Fibroblast of lung (primary cell): ENCODE measurements around the gene CLCN3.

Experiments
- EZH2 ChIP-seq: IDR thresholded peaks from 2 replicates; pipeline ENCODE4 v1.5.1; 2012; ENCODE audit warnings: low read length, control low read depth, mild to moderate bottlenecking; ENCODE audit errors: missing control alignments
- TF ChIP-seq, protein P1 (sequence below), 2 donors: IDR thresholded peaks in 1 of 2; conservative IDR thresholded peaks in 1 of 2; 1 replicate in 1 of 2; 2 replicates in 1 of 2; pipeline ENCODE4 v1.5.1; 2011 to 2012; ENCODE audit warnings: low read length in 2 of 2, control low read depth in 1 of 2, inconsistent platforms in 1 of 2, low read depth in 1 of 2, mild to moderate bottlenecking in 1 of 2

GRCh38 chr4:169634975-169635374 is 14.6 kb downstream of the CLCN3 start:
- TF ChIP-seq, protein P1, sequence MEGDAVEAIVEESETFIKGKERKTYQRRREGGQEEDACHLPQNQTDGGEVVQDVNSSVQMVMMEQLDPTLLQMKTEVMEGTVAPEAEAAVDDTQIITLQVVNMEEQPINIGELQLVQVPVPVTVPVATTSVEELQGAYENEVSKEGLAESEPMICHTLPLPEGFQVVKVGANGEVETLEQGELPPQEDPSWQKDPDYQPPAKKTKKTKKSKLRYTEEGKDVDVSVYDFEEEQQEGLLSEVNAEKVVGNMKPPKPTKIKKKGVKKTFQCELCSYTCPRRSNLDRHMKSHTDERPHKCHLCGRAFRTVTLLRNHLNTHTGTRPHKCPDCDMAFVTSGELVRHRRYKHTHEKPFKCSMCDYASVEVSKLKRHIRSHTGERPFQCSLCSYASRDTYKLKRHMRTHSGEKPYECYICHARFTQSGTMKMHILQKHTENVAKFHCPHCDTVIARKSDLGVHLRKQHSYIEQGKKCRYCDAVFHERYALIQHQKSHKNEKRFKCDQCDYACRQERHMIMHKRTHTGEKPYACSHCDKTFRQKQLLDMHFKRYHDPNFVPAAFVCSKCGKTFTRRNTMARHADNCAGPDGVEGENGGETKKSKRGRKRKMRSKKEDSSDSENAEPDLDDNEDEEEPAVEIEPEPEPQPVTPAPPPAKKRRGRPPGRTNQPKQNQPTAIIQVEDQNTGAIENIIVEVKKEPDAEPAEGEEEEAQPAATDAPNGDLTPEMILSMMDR (conservative IDR thresholded peaks at IDR 0.05 in 1 of 2, IDR thresholded peaks at IDR 0.05 in 1 of 2; ENCODE audit: low read depth in 1 of 2, low read length in 2 of 2), result no peak
- TF ChIP-seq EZH2, result no peak
